Ovary (tissue), 9 donors: ENCODE measurements around the gene CAPZA1. TPM values are rescaled to one million over a fixed set of nuclear protein-coding genes. Genes with fewer than 3 reads are reported as not detected.

Experiments
- DNase-seq, 5 donors: peaks; one replicate each; pipeline ENCODE4 v3.0.0-alpha.2; 2019 to 2020
- H3K27ac ChIP-seq, 2 donors: fragments of 200-600 bp; one replicate each; pipeline versions ENCODE4 v1.5.1 to v1.8.0; 2019 to 2022
- H3K27me3 ChIP-seq: fragments of 200-600 bp; one replicate; pipeline ENCODE4 v1.8.0; 2022
- H3K36me3 ChIP-seq: fragments of 200-600 bp; sonication (generic); one replicate; pipeline ENCODE4 v1.5.1; 2019
- H3K4me1 ChIP-seq: one replicate; pipeline ENCODE4 v1.8.1; 2013; ENCODE audit warnings: mild to moderate bottlenecking, moderate library complexity; ENCODE audit not compliant: insufficient read depth
- H3K4me3 ChIP-seq: fragments of 200-600 bp; sonication (generic); one replicate; pipeline ENCODE4 v1.5.1; 2017
- H3K9me3 ChIP-seq, 2 donors: fragments of 200-600 bp in 1 of 2; sonication (generic) in 1 of 2; one replicate each; pipeline versions ENCODE4 v1.5.1 to v1.8.1; 2013 to 2019; ENCODE audit warnings: mild to moderate bottlenecking in 1 of 2, moderate library complexity in 1 of 2
- CTCF ChIP-seq, 3 donors: fragments of 450-650 bp in 2 of 3; fragments of 200-600 bp in 1 of 3; IDR thresholded peaks; one replicate each; pipeline versions ENCODE4 v1.5.1 to v1.8.0; 2016 to 2022; ENCODE audit warnings: antibody characterized with exemption in 3 of 3, mild to moderate bottlenecking in 1 of 3
- EP300 ChIP-seq: sonication (generic); formaldehyde crosslinking; IDR thresholded peaks from one replicate; pipeline ENCODE4 v1.6.1; 2017; ENCODE audit warnings: antibody characterized with exemption
- POLR2A ChIP-seq: fragments of 450-650 bp; IDR thresholded peaks from one replicate; pipeline ENCODE4 v1.6.1; 2017; ENCODE audit warnings: antibody characterized with exemption, mild to moderate bottlenecking, moderate library complexity
- WGBS, 3 donors: extraction: QIAGEN DNeasy Blood & Tissue Kit in 1 of 3; methylation state at CpG; one replicate each; pipeline versions ENCODE4 v1.1.5 to v1.1.7; 2013 to 2017; 5-methylcytosine and 5-hydroxymethylcytosine counted together
- intact Hi-C, 4 donors: fragments of 100-400 bp; cut with DNase I; formaldehyde crosslinking; loops; one replicate each; pipeline versions ENCODE4 v1.11.0 to v1.15.1; 2022 to 2023
- polyA plus RNA-seq, 2 donors: library from polyadenylated mRNA; stranded (reverse); fragments of 200-250 nt in 1 of 2; fragments of 350-450 nt in 1 of 2; fragmentation: Illumina TruSeq in 1 of 2; extraction: RNeasy Lipid Tissue Mini Kit (QIAGEN cat#74804) in 1 of 2; gene quantifications; one replicate each; pipeline ENCODE4 v1.2.3, GENCODE V29; 2013 to 2014
- total RNA-seq, 7 donors: library from RNA; depleted of rRNA in 2 of 7; stranded (reverse); fragments of >200 nt in 2 of 7; fragmentation: NEBNext Ultra II Directional in 3 of 7; extraction: Animal tissue kit (Norgen Biotek cat#: 25700) in 3 of 7; gene quantifications; one replicate each; pipeline versions ENCODE4 v1.1.0 to v1.2.4, GENCODE V29; 2016 to 2023
- donor health status: DM: no; HTN: no; CAD: no; lungs with moderate emphysema.
- donor health status: DM: no; HTN: no; CAD: no.
- donor health status: Bipolar disorder and iron deficiency.
- donor health status: DM: yes; HTN: yes; CAD: no.
- donor health status: DM: no; HTN: no; CAD: no.
- donor health status: DM: yes; HTN: yes; CAD: no.

The CAPZA1 gene
- total and polyA plus RNA-seq, 9 donors = 31.3 to 81.2 (median 66.9) TPM

GRCh38 chr1:112687785-112688496 lies 68.3 kb downstream of the CAPZA1 start:
- Histone ChIP-seq H3K9me3 (no peaks in the 10 kb centered on the region), H3K4me3 (no peak overlapping the region), H3K27me3 (no peaks in the 10 kb centered on the region), H3K36me3 (no peaks in the 10 kb centered on the region), H3K27ac (no peak overlapping the region), H3K4me1 (peaks cover 4% of the 10 kb centered on the region)
- intact Hi-C loops = no loop called here
- DNase-seq = no peak
- no peak for TF ChIP-seq EP300
- TF ChIP-seq CTCF (IDR thresholded peaks at IDR 0.05) = no peak
- no peak for TF ChIP-seq POLR2A
- 85 to 90% (median 86%) methylated on average over 13 of the region's 13 CpGs for WGBS, 3 donors

- H3K27me3 ChIP-seq = no peaks in the 10 kb centered on the region
- WGBS, 3 donors = 66 to 70% (median 69%) methylated on average over 13 of the region's 13 CpGs
- H3K4me1 ChIP-seq = peaks cover 4% of the 10 kb centered on the region
- no peak overlapping the region for H3K27ac ChIP-seq
- no peaks in the 10 kb centered on the region for H3K9me3 ChIP-seq
- TF ChIP-seq CTCF (IDR thresholded peaks at IDR 0.05) = no peak
- TF ChIP-seq POLR2A = no peak
- intact Hi-C loops = no loop called here
- no peak overlapping the region for H3K4me3 ChIP-seq
- no peak for DNase-seq
- no peaks in the 10 kb centered on the region for H3K36me3 ChIP-seq
Measured at GRCh38 chr1:112688781-112689193, 69.2 kb downstream of the CAPZA1 start.

- no peaks in the 10 kb centered on the region for H3K36me3 ChIP-seq
- intact Hi-C loops = no loop called here
- 89 to 94% (median 92%) methylated on average over 9 of the region's 9 CpGs for WGBS, 3 donors
- peaks cover 4% of the 10 kb centered on the region for H3K4me1 ChIP-seq
- no peak overlapping the region for H3K4me3 ChIP-seq
- TF ChIP-seq EP300 (no peak), POLR2A (no peak), CTCF (IDR thresholded peaks at IDR 0.05) (no peak)
- no peak for DNase-seq
- H3K27me3 ChIP-seq = no peaks in the 10 kb centered on the region
- H3K27ac ChIP-seq = no peak overlapping the region
- no peaks in the 10 kb centered on the region for H3K9me3 ChIP-seq
Measured at GRCh38 chr1:112689196-112689841, 69.7 kb downstream of the CAPZA1 start.

GRCh38 chr1:112689842-112690237 lies 70.2 kb downstream of the CAPZA1 start:
- Histone ChIP-seq H3K9me3 (no peaks in the 10 kb centered on the region), H3K36me3 (no peaks in the 10 kb centered on the region), H3K27me3 (no peaks in the 10 kb centered on the region), H3K4me1 (peaks cover 4% of the 10 kb centered on the region), H3K4me3 (no peak overlapping the region), H3K27ac (no peak overlapping the region)
- intact Hi-C loops = no loop called here
- WGBS, 3 donors = 85 to 95% (median 92%) methylated on average over 11 of the region's 11 CpGs
- TF ChIP-seq POLR2A = no peak
- no peak for TF ChIP-seq EP300
- DNase-seq = no peak

- Histone ChIP-seq H3K27ac (no peak overlapping the region), H3K4me3 (no peak overlapping the region), H3K27me3 (no peaks in the 10 kb centered on the region), H3K9me3 (no peaks in the 10 kb centered on the region), H3K36me3 (no peaks in the 10 kb centered on the region), H3K4me1 (peaks cover 2% of the 10 kb centered on the region)
- DNase-seq = peak in 1 of 5 donors; percentile 10
- intact Hi-C loops = no loop called here
- TF ChIP-seq EP300 (no peak), CTCF (IDR thresholded peaks at IDR 0.05) (no peak), POLR2A (no peak)
- 84 to 95% (median 91%) methylated on average over 5 of the region's 5 CpGs for WGBS, 3 donors
Measured at GRCh38 chr1:112692681-112693080, 73.0 kb downstream of the CAPZA1 start.
